NOMO-1 treated with dmso at 0.1 percent for 144 hours (cell line): ENCODE measurements around the gene IQCC.

Experiments
- DNase-seq: peaks from one replicate; lab custom pipeline; 2025; ENCODE audit not compliant: unreplicated experiment; lab: John Stamatoyannopoulos, UW

The IQCC gene

GRCh38 chr1:32255072-32256071, 49.9 kb downstream of the IQCC start:
- no peak for DNase-seq

DNA sequence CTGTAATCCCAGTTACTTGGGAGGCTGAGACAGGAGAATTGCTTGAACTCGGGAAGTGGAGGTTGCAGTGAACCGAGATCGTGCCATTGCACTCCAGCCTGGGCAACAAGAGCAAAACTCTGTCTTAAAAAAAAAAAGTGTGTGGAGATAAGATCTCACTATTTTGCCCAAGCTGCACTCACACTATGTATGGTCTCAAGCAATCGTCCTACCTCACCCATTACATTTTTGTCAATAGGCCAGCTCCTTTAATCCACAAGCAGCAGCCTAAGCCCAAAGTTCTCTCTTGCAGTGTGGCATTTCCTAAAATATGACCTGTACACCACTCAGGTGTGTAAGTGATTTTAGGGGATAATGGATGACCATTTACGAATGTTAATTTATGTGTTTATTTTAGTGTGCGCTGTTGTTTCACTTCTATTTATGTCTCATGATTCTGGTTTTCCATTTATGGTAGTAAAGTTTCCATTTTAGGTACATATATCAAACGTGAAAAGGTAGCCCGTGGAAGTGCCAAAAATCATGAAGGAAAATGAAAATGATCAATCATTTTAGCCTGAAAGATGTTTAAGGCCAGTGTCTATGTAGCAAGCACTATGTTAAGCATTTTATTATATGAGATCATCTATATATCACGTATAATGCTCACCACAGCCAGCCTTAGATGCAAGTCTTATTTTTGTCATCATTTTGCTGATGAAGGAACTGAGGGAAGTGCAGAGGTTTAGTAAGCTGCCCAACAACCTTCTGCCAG, 51.2 kb downstream of the IQCC start:
- no peak for DNase-seq

GRCh38 chr1:32257227-32257508, 51.7 kb downstream of the IQCC start:
- no peak for DNase-seq
